ENCODE data around the gene KLHL24.

DNA sequence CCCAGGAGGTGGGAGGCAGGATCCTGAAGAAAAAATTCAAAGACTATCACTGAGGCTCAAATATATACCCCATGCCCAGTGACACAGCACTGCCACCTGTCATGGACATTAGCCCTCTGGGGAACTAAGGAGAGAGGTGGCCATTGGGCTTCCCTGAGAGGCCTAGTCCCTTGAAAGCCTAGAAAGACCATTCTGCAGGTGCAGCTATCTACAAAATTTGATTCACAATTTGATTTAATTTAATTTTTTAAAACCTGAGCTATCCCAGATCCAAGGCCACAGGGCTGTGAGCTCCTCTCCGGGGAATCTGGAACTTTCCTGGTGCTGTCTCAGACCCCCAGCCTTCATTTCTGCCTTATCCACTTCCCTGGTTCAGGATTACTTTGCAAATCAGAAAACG, 16.9 kb upstream of the KLHL24 start:
- TF ChIP-seq POLR2A (IDR thresholded peaks at IDR 0.05; ENCODE audit: low read length) (no peak), GATA1 (IDR thresholded peaks at IDR 0.05; ENCODE audit: low read depth, low read length) (no peak)
